GM21737 (cell line): ENCODE data around the gene HIP1.
"Not testable (repeated sequence)": the region's sequence is repeated elsewhere in the genome, so short reads cannot be mapped to it uniquely, and the experiment has no call there.

Experiments used
- ATAC-seq: cut with Tn5 transposase; IDR thresholded peaks from one replicate; pipeline ENCODE4 v1.9.1; 2021; ENCODE audit warnings: mild to moderate bottlenecking, moderate library complexity; ENCODE audit not compliant: unreplicated experiment

HIP1 gene

GRCh38 chr7:75619636-75620035, 119.1 kb downstream of the HIP1 start:
- ATAC-seq, result no peak

- no peak for ATAC-seq
Observed at GRCh38 chr7:75617634-75618234, 121.0 kb downstream of the HIP1 start.

- no peak for ATAC-seq
Observed at GRCh38 chr7:75616421-75617167, 122.1 kb downstream of the HIP1 start.

DNA sequence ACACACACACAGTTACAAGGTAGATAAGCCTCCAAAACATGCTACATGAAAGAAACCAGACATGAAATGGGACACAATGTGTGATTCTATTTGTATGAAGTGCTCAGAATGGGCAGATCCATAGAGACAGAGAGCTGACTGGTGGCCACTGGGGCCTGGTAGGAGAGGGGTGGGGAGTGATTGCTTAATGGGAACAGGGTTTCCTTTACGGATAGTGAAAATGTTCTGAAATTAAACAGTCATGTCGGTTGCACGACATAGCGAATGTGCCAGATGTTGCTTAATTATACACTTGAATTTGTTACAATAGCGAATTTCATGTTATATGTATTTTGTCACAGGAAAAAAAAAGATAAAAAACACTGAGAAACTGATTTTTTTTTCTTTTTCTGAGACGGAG, 124.3 kb downstream of the HIP1 start:
- no peak for ATAC-seq

GRCh38 chr7:75613351-75613750, 125.4 kb downstream of the HIP1 start:
- no peak for ATAC-seq

- no peak for ATAC-seq
Observed at GRCh38 chr7:75611557-75612178, 127.1 kb downstream of the HIP1 start.

- ATAC-seq, result not testable (repeated sequence)
Observed at GRCh38 chr7:75609416-75609815, 129.3 kb downstream of the HIP1 start.

DNA sequence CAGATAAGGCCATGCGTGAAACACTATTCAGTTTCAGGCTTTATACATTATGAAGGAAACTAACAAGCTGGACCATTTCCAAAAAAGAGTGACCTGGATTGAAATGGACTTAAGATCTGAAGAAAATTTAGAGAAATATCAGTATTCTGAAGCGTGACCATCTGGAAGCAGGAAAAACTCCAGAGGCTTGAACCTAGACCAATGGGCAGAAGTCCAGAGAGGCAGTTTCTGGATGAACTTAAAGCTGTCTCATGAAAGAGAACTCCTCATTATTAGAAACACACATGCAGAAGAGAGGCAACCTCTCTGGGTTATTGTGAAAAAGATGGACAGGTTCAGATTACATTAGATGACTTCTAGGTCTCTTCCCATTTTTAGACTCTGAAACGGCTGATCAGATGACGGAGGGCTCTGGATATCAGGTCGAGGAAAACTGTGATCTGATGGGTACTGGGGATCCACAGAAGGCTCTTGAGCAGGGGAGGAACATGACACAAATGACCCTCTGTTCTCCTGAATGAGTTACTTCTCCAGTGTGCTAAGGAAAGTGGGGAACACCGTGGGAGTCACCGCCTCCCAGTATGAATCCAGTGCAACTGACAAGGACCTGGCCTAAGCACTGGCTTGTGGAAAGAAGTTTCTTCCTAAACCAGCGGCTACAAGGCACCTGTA, 130.2 kb downstream of the HIP1 start:
- ATAC-seq, result no peak

DNA sequence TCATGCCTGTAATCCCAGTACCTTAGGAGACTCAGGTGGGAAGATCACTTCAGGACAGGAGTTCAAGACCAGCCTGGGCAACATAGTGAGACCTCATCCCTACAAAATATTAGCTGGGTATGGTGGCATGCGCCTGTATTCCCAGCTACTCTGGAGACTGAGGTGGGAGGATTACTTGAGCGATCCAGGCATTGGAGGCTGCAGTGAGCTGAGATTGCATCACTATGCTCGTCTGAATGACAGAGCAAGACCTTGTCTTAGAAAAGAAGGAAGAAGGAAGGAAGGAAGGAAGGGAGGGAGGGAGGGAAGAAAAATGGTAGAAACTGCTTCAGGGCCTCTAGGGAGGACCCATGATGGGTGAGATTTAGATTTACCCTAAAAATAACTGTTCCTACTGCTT, 134.3 kb downstream of the HIP1 start:
- ATAC-seq, result no peak

- ATAC-seq, result not testable (repeated sequence)
Observed at GRCh38 chr7:75602831-75603230, 135.9 kb downstream of the HIP1 start.

- ATAC-seq, result no peak
Observed at GRCh38 chr7:75601539-75601938, 137.2 kb downstream of the HIP1 start.

DNA sequence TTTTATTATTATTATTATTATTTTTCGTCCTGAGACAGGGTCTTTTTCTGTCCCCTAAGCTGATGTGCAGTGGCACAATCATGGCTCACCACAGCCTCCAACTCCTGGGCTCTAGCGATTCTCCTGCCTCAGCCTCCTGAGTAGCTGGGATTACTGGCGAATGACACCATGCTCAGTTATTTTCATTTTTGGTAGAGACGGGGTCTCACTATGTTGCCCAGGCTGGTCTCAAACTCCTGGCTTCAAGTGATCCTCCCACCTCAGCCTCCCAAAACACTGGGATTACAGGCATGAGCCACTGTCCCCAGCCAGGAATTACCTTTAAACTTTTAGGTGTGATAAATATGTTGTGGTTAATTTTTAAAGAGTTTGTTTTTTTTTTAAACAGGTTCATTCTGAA, 138.0 kb downstream of the HIP1 start:
- ATAC-seq, result not testable (repeated sequence)

DNA sequence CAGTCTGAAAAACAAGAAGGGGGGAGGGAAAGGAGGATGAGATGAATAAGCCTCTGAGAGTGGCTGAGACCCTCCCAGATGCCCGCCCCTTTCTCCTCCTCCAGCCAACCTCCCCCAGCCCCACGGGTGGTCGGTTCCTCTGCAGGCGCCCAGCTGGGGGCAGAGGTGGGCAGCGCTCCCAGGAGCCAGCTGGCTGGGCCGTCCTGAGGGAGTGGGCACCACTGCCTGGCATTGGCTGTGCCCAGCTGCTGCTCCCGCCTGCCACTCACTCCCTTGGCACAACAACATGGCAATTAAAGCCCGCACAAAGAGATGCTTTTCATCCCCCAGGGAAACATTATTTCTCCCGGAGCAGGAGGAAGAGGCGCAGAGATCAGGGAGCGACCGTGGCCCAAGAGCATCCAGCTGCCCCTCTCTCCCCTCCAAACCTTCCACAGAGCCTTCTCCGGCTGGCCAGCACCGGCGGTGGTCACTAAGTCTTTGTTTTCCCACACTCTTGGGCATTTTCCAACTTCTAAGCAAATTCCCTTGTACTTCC, 139.4 kb downstream of the HIP1 start:
- no peak for ATAC-seq

- ATAC-seq, result no peak
Observed at GRCh38 chr7:75596727-75597614, 141.8 kb downstream of the HIP1 start.

- no peak for ATAC-seq
Observed at GRCh38 chr7:75595766-75596165, 143.0 kb downstream of the HIP1 start.

GRCh38 chr7:75593500-75594184, 145.1 kb downstream of the HIP1 start:
- not testable (repeated sequence) for ATAC-seq

DNA sequence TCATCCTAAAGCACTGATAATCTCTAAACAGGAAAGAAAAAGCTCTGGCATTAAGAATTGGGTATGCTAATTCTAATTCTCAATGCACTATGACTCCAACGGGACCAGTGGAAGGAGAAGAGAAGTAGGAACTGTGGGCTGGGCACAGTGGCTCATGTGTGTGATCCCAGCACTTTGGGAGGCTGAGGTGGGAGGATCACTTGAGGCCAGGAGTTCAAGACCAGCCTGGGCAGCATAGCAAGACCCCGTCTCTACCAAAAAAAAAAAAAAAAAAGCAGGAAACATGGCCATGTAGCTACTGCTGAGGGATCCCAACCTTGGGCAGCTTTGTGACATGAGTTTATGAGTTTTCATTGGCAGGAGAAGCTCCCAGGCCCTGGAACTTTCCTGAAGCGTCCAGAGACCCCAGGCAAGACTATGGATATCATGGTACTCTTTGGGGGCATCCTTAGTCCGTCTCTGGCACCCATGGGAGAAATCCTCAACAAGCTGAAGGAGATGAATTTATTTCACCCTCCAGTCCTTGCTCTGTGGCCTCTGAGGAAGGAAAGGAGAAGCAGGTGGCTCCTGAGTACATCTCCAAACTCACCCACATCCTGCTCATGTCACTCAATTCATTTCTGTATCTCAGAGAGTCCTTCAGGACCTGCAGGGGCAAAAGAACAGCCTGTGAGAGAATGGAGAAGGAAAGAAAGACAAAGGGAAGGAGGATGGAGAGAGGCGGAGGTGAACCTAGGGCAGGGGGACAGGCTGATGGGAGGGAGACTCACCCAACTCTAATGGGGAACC, 147.1 kb downstream of the HIP1 start:
- no peak for ATAC-seq

- no peak for ATAC-seq
Observed at GRCh38 chr7:75590373-75591005, 148.3 kb downstream of the HIP1 start.

GRCh38 chr7:75584354-75584753, 154.4 kb downstream of the HIP1 start:
- no peak for ATAC-seq
